Hepatocyte (in vitro differentiated cells): ENCODE results near the gene ROS1. TPM values are rescaled to one million over a fixed set of nuclear protein-coding genes. Genes with fewer than 3 reads are reported as not detected.

Experiments used
- DNase-seq: peaks from one replicate; pipeline ENCODE4 v3.0.0-alpha.2; 2016; ENCODE audit warnings: low spot score
- H2AFZ ChIP-seq: fragments of 200-600 bp; sonication (generic); 2 replicates; pipeline ENCODE4 v1.6.0; 2016; ENCODE audit warnings: antibody characterized with exemption, mild to moderate bottlenecking
- H3K27ac ChIP-seq: fragments of 200-600 bp; sonication (generic); 2 replicates; pipeline ENCODE4 v1.5.1; 2016; ENCODE audit warnings: mild to moderate bottlenecking
- H3K27me3 ChIP-seq: fragments of 200-600 bp; sonication (generic); 2 replicates; pipeline ENCODE4 v1.6.1; 2016
- H3K36me3 ChIP-seq: fragments of 200-600 bp; sonication (generic); replicated peaks from 2 replicates; pipeline ENCODE4 v1.5.1; 2016; ENCODE audit warnings: low read depth; ENCODE audit not compliant: insufficient read depth
- H3K4me1 ChIP-seq: fragments of 200-600 bp; sonication (generic); 2 replicates; pipeline ENCODE4 v1.5.1; 2016; ENCODE audit warnings: mild to moderate bottlenecking, moderate library complexity; ENCODE audit not compliant: insufficient read depth
- H3K4me2 ChIP-seq: fragments of 200-600 bp; sonication (generic); 2 replicates; pipeline ENCODE4 v1.6.0; 2016
- H3K4me3 ChIP-seq: fragments of 200-600 bp; sonication (generic); 2 replicates; pipeline ENCODE4 v1.5.1; 2016; ENCODE audit warnings: mild to moderate bottlenecking
- H3K79me2 ChIP-seq: fragments of 200-600 bp; sonication (generic); 2 replicates; pipeline ENCODE4 v1.6.0; 2017; ENCODE audit warnings: mild to moderate bottlenecking
- H3K9me2 ChIP-seq: fragments of 200-600 bp; sonication (generic); replicated peaks from 2 replicates; pipeline ENCODE4 v1.6.0; 2017; ENCODE audit warnings: mild to moderate bottlenecking; ENCODE audit not compliant: insufficient read depth
- H3K9me3 ChIP-seq: fragments of 200-600 bp; sonication (generic); 2 replicates; pipeline ENCODE4 v1.5.1; 2016; ENCODE audit warnings: low read depth, mild to moderate bottlenecking
- H4K20me1 ChIP-seq: fragments of 200-600 bp; sonication (generic); 2 replicates; pipeline ENCODE4 v1.6.0; 2016; ENCODE audit warnings: mild to moderate bottlenecking; ENCODE audit not compliant: insufficient read depth, poor library complexity, severe bottlenecking
- CTCF ChIP-seq: fragments of 200-600 bp; sonication (generic); IDR thresholded peaks from 2 replicates; pipeline ENCODE4 v1.5.1; 2016; ENCODE audit warnings: antibody characterized with exemption, mild to moderate bottlenecking; ENCODE audit not compliant: poor library complexity
- EZH2 ChIP-seq: fragments of 200-600 bp; sonication (generic); IDR thresholded peaks from 2 replicates; pipeline ENCODE4 v1.6.1; 2016; ENCODE audit warnings: antibody characterized with exemption, mild to moderate bottlenecking, borderline replicate concordance
- EZH2phosphoT487 ChIP-seq: fragments of 200-600 bp; sonication (generic); IDR thresholded peaks from one replicate; pipeline ENCODE4 v1.6.1; 2018; ENCODE audit warnings: antibody characterized with exemption, mild to moderate bottlenecking, low read depth, moderate library complexity; ENCODE audit not compliant: unreplicated experiment, severe bottlenecking
- WGBS: methylation state at CpG from one replicate; pipeline ENCODE4 v1.1.6; 2016; ENCODE audit warnings: low lambda C conversion rate; ENCODE audit errors: missing lambda C conversion rate; 5-methylcytosine and 5-hydroxymethylcytosine counted together
- polyA plus RNA-seq: library from polyadenylated mRNA; unstranded; fragments of >200 nt; fragmentation: Nextera tagmentation; extraction: Ambion mirVana; gene quantifications from 2 replicates; pipeline ENCODE4 v1.2.1, GENCODE V29; 2016
- total RNA-seq: library from RNA; depleted of rRNA; stranded (reverse); fragments of >200 nt; gene quantifications from 2 replicates; pipeline ENCODE4 v1.2.3, GENCODE V29; 2014

Gene ROS1
- total and polyA plus RNA-seq, 2 experiments from 2014 or later, result 0.33 to 2.7 TPM

GRCh38 chr6:117327149-117328004, 98.4 kb downstream of the ROS1 start:
- H3K27me3 ChIP-seq, result no peaks in the 10 kb centered on the region
- 79% methylated on average over 8 of the region's 8 CpGs for WGBS
- no peak overlapping the region for H3K4me3 ChIP-seq
- H3K9me2 ChIP-seq, result no peaks in the 10 kb centered on the region
- no peaks in the 10 kb centered on the region for H3K79me2 ChIP-seq
- TF ChIP-seq EZH2phosphoT487 (no peak), CTCF (no peak), EZH2 (no peak)
- no peaks in the 10 kb centered on the region for H3K4me1 ChIP-seq
- H4K20me1 ChIP-seq, result no peaks in the 10 kb centered on the region
- DNase-seq, result no peak
- H2AFZ ChIP-seq, result no peak overlapping the region
- no peaks in the 10 kb centered on the region for H3K36me3 ChIP-seq
- H3K4me2 ChIP-seq, result no peak overlapping the region
- H3K27ac ChIP-seq, result no peak overlapping the region
- H3K9me3 ChIP-seq, result no peaks in the 10 kb centered on the region

GRCh38 chr6:117326396-117326795, 99.3 kb downstream of the ROS1 start:
- DNase-seq, result no peak
- no peak overlapping the region for H3K4me3 ChIP-seq
- H3K4me1 ChIP-seq, result no peaks in the 10 kb centered on the region
- H3K36me3 ChIP-seq, result no peaks in the 10 kb centered on the region
- no peaks in the 10 kb centered on the region for H3K9me2 ChIP-seq
- WGBS, result 71% methylated on average over 1 of the region's 1 CpG
- no peak overlapping the region for H3K27ac ChIP-seq
- H3K79me2 ChIP-seq, result no peaks in the 10 kb centered on the region
- no peak overlapping the region for H3K4me2 ChIP-seq
- TF ChIP-seq EZH2phosphoT487 (no peak), CTCF (no peak), EZH2 (no peak)
- no peaks in the 10 kb centered on the region for H3K9me3 ChIP-seq
- H2AFZ ChIP-seq, result no peak overlapping the region
- H3K27me3 ChIP-seq, result no peaks in the 10 kb centered on the region
- H4K20me1 ChIP-seq, result no peaks in the 10 kb centered on the region

GRCh38 chr6:117317261-117317660, 108.5 kb downstream of the ROS1 start:
- Histone ChIP-seq H3K9me3 (no peaks in the 10 kb centered on the region), H3K4me3 (no peak overlapping the region), H3K4me2 (no peak overlapping the region), H3K79me2 (no peaks in the 10 kb centered on the region), H3K36me3 (no peaks in the 10 kb centered on the region), H3K27ac (no peak overlapping the region), H3K4me1 (no peaks in the 10 kb centered on the region), H4K20me1 (no peaks in the 10 kb centered on the region), H2AFZ (no peak overlapping the region), H3K9me2 (no peaks in the 10 kb centered on the region), H3K27me3 (no peaks in the 10 kb centered on the region)
- 40% methylated on average over 4 of the region's 4 CpGs for WGBS
- peak; percentile 49 for DNase-seq
- TF ChIP-seq EZH2, result no peak
- no peak for TF ChIP-seq EZH2phosphoT487
- peak; percentile 60 for TF ChIP-seq CTCF
